K562 (cell line): ENCODE measurements around the gene FBRS. TPM values are rescaled to one million over a fixed set of nuclear protein-coding genes. Genes with fewer than 3 reads are reported as not detected.

ENCODE experiments used
- DDX20 ChIP-seq: fragments of 450-650 bp; IDR thresholded peaks from 2 replicates; pipeline ENCODE4 v1.6.1; 2016; ENCODE audit warnings: missing genetic modification characterization, low read depth, mild to moderate bottlenecking, missing compliant biosample characterization, moderate library complexity
- polyA plus RNA-seq, 8 experiments: library from polyadenylated mRNA; depleted of rRNA in 4 of 8; stranded (reverse) in 5 of 8; unstranded in 3 of 8; fragments of >200 nt; fragmentation: Nextera tagmentation in 2 of 8; fragmentation: Illumina TruSeq in 1 of 8; extraction: Ambion mirVana in 2 of 8; extraction: Trizol in 1 of 8; gene quantifications; 2 replicates each; pipeline versions ENCODE4 v1.2.1 to v1.2.3, GENCODE V29; 2011 to 2014; ENCODE audit warnings: inconsistent platforms in 1 of 8, missing spikeins in 1 of 8
- total RNA-seq, 7 experiments: library from RNA; depleted of rRNA in 6 of 7; stranded (reverse); fragments of >200 nt in 6 of 7; fragmentation: Illumina TruSeq in 2 of 7; extraction: Trizol in 2 of 7; gene quantifications; 2 replicates each; pipeline versions ENCODE4 v1.2.1 to v1.2.3, GENCODE V29; 2011 to 2021; ENCODE audit warnings: low replicate concordance in 1 of 7
- TF ChIP-seq, protein P1 (sequence below), 2 experiments: fragments of 450-650 bp in 1 of 2; sonication (generic) in 1 of 2; formaldehyde crosslinking in 1 of 2; IDR thresholded peaks; 2 replicates each; pipeline versions ENCODE4 v1.7.1 to v1.9.0; 2016 to 2022; ENCODE audit warnings: inconsistent platforms in 1 of 2, mild to moderate bottlenecking in 1 of 2, missing genetic modification reagents in 1 of 2

FBRS gene
- total and polyA plus RNA-seq, 9 of the 15 experiments (the other 6 are each of a cell fraction or from before 2014, with no cell fraction given): 0.32 to 59.5 (median 13.1) TPM

- TF ChIP-seq, protein P1, sequence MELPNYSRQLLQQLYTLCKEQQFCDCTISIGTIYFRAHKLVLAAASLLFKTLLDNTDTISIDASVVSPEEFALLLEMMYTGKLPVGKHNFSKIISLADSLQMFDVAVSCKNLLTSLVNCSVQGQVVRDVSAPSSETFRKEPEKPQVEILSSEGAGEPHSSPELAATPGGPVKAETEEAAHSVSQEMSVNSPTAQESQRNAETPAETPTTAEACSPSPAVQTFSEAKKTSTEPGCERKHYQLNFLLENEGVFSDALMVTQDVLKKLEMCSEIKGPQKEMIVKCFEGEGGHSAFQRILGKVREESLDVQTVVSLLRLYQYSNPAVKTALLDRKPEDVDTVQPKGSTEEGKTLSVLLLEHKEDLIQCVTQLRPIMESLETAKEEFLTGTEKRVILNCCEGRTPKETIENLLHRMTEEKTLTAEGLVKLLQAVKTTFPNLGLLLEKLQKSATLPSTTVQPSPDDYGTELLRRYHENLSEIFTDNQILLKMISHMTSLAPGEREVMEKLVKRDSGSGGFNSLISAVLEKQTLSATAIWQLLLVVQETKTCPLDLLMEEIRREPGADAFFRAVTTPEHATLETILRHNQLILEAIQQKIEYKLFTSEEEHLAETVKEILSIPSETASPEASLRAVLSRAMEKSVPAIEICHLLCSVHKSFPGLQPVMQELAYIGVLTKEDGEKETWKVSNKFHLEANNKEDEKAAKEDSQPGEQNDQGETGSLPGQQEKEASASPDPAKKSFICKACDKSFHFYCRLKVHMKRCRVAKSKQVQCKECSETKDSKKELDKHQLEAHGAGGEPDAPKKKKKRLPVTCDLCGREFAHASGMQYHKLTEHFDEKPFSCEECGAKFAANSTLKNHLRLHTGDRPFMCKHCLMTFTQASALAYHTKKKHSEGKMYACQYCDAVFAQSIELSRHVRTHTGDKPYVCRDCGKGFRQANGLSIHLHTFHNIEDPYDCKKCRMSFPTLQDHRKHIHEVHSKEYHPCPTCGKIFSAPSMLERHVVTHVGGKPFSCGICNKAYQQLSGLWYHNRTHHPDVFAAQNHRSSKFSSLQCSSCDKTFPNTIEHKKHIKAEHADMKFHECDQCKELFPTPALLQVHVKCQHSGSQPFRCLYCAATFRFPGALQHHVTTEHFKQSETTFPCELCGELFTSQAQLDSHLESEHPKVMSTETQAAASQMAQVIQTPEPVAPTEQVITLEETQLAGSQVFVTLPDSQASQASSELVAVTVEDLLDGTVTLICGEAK (IDR thresholded peaks at IDR 0.05): no peak
- TF ChIP-seq, protein P1 (CRISPR knock-in tag; IDR thresholded peaks at IDR 0.05): no peak
- no peak for TF ChIP-seq DDX20 (tag)
Observed at GRCh38 chr16:30619638-30620037, 38.6 kb upstream of the FBRS start (continued).
